HEK293T (cell line): Measurements from ENCODE around the gene FBXL17.

ENCODE experiments used
- HDGF ChIP-seq: fragments of 450-650 bp; IDR thresholded peaks from 2 replicates; pipeline ENCODE4 v1.6.1; 2017; ENCODE audit warnings: antibody characterized with exemption, borderline replicate concordance
- SP1 ChIP-seq: fragments of 450-650 bp; IDR thresholded peaks from 2 replicates; pipeline ENCODE4 v1.6.1; 2017
- SUZ12 ChIP-seq: fragments of 450-650 bp; IDR thresholded peaks from 2 replicates; pipeline ENCODE4 v1.6.1; 2016; ENCODE audit warnings: mild to moderate bottlenecking
- ZNF384 ChIP-seq: fragments of 450-650 bp; IDR thresholded peaks from 2 replicates; pipeline ENCODE4 v1.6.1; 2016

DNA sequence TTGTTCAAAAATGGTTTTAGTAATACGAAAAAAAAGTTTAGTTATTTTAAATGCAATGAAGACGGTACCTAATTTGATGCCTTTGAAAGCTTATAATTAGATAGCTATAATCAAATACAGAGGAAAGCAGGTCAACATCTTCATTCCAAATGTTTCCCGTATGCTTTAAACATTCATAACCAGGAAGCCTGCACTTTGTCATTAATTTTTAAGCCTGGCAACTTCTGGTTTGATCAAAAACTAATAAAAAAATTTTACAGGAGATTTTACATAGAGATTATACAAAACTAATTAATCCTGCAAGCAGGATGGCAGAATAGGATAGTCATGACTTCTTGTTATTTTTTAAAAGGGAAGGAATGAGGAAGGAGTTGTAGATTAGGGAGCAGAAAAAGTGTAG, 353.0 kb downstream of the FBXL17 start:
- TF ChIP-seq SP1 = no peak
- no peak for TF ChIP-seq SUZ12
- TF ChIP-seq ZNF384 = no peak
- no peak for TF ChIP-seq HDGF
